ENCODE measurements around the gene CEP89.
"Not testable (repeated sequence)": the region's sequence is repeated elsewhere in the genome, so short reads cannot be mapped to it uniquely, and the experiment has no call there.

- TF ChIP-seq CTCF (conservative IDR thresholded peaks at IDR 0.05; ENCODE audit: low read length); EZH2phosphoT487 (IDR thresholded peaks at IDR 0.05; ENCODE audit: borderline replicate concordance): not testable (repeated sequence)
Observed at GRCh38 chr19:32982488-32982887, 10.7 kb upstream of the CEP89 start.
